ENCODE data around the gene USB1. TPM values are rescaled to one million over a fixed set of nuclear protein-coding genes. Genes with fewer than 3 reads are reported as not detected.

USB1 gene
- total RNA-seq, 1 experiment from 2014 or later: 73.1 TPM

- Histone ChIP-seq H3K9me2 (ENCODE audit: insufficient read depth) (no peaks in the 10 kb centered on the region), H3K27ac (ENCODE audit: low read depth, low read length) (no peak overlapping the region), H3K4me1 (ENCODE audit: control insufficient read depth in 1 of 2, insufficient read depth in 2 of 2, low read length in 2 of 2) (no peaks in the 10 kb centered on the region), H3K36me3 (ENCODE audit: control insufficient read depth in 1 of 2, insufficient read depth in 2 of 2, low read length in 2 of 2) (peaks cover 0 to 2% of the 10 kb centered on the region in 2 experiments; a peak in 2 of 4 replicates), H3K9ac (ENCODE audit: low read length) (no peak overlapping the region), H3K4me3 (replicated peaks in 1 of 2; ENCODE audit: low read depth in 1 of 2, low read length in 2 of 2) (no peak overlapping the region), H3K79me2 (ENCODE audit: insufficient read depth, low read length) (no peaks in the 10 kb centered on the region), H4K20me1 (ENCODE audit: insufficient read depth) (no peaks in the 10 kb centered on the region), H2AFZ (ENCODE audit: low read depth, low read length, poor library complexity, severe bottlenecking) (no peak overlapping the region), H3K4me2 (ENCODE audit: low read length) (no peak overlapping the region), H3K27me3 (ENCODE audit: insufficient read depth, low read length) (no peaks in the 10 kb centered on the region), H3K9me3 (ENCODE audit: control insufficient read depth in 1 of 2, insufficient read depth in 1 of 2, low read depth in 1 of 2, low read length in 2 of 2) (no peaks in the 10 kb centered on the region)
- intact Hi-C loops (cut with micrococcal nuclease): no loop called here
- DNase-seq (ENCODE audit: low read depth, low spot score) (no peak), ATAC-seq (no peak)
- ChIA-PET CTCF (no interaction called here), RAD21 (ENCODE audit: low non-redundant PET in 1 of 2, low total read pairs in 2 of 2, uncharacterized antibody in 2 of 2, unreplicated experiment in 2 of 2) (no interaction called here), POLR2A (no interaction called here)
- no peak for TF ChIP-seq POLR2AphosphoS5 (IDR thresholded peaks at IDR 0.05; ENCODE audit: low read depth, low read length)
- no peak for TF ChIP-seq JUND (IDR thresholded peaks at IDR 0.05)
- TF ChIP-seq ZNF274 (IDR thresholded peaks at IDR 0.05; ENCODE audit: low read depth, low read length): no peak
- TF ChIP-seq FOSL1 (IDR thresholded peaks at IDR 0.05; ENCODE audit: low read depth): no peak
- no TSS peak for BruUV-seq (replicated peaks)
These were observed 43.9 kb downstream of the USB1 start for GRCh38 chr16:58045096-58045495.

DNA sequence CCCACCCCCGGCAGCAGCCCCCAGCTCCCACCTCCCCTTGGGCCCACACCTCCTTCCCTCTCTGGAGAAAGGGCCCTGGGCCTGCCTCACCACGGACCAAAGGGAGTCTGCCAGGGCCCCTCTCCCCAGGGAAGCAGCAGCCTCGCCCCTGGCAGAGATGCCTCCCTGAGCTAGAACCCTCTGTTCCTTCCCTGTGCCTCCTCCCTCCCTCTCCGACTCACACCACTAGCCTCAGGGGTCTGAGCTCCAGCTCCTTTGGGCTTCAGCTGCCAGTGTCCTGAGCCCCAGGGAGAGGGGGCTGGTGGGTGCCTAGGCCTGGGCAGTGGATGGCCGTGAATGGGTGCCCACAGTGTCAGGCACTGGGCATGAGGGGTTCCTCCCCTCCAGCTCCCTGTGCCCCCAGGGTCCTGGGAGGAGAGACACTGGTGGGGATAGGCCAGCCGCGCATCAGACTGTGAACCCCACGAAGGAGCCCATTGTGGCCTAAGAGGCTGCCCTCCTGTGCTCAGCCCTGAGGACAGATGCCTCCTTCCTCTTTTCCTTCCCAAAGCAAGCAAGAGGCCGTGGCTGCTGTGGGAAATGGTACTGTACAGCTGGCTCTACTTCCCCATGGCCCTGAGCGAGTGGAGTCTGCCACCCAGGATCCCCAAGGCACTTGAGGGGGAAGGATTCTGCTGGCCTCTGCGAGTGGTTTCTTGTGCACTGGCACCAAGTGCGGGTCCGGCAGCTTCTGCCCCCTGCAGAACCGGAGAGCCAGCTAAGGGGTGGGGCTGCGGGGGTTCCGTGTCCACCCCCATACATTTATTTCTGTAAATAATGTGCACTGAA lies 45.1 kb downstream of the USB1 start:
- no peak for ATAC-seq
- no peak overlapping the region for H2AFZ ChIP-seq (ENCODE audit: low read depth, low read length, poor library complexity, severe bottlenecking)
- H3K9me2 ChIP-seq (ENCODE audit: insufficient read depth): no peaks in the 10 kb centered on the region
- BruUV-seq (replicated peaks): TSS peak; percentile 41
- H3K4me2 ChIP-seq (ENCODE audit: low read length): no peak overlapping the region
- CTCF ChIA-PET: no interaction called here
- H3K79me2 ChIP-seq (ENCODE audit: insufficient read depth, low read length): no peaks in the 10 kb centered on the region
- RAD21 ChIA-PET (ENCODE audit: low non-redundant PET in 1 of 2, low total read pairs in 2 of 2, uncharacterized antibody in 2 of 2, unreplicated experiment in 2 of 2): no interaction called here
- H3K4me1 ChIP-seq (ENCODE audit: control insufficient read depth in 1 of 2, insufficient read depth in 2 of 2, low read length in 2 of 2): no peaks in the 10 kb centered on the region
- DNase-seq (ENCODE audit: low read depth, low spot score): no peak
- TF ChIP-seq SRF (IDR thresholded peaks at IDR 0.05; ENCODE audit: low read depth) (no peak), RAD21 (IDR thresholded peaks at IDR 0.05; ENCODE audit: low read depth) (no peak), TCF7L2 (IDR thresholded peaks at IDR 0.05; ENCODE audit: borderline replicate concordance, extremely low read depth, insufficient read depth, insufficient read length) (no peak), REST (IDR thresholded peaks at IDR 0.05; ENCODE audit: low read depth) (no peak), ZFX (IDR thresholded peaks at IDR 0.05) (no peak), SP1 (IDR thresholded peaks at IDR 0.05; ENCODE audit: low read depth) (no peak), POLR2A (IDR thresholded peaks at IDR 0.05; ENCODE audit: borderline replicate concordance, extremely low read depth, insufficient read depth, insufficient read length) (no peak), SIN3A (IDR thresholded peaks at IDR 0.05; ENCODE audit: low read depth) (no peak)
- H3K4me3 ChIP-seq (replicated peaks in 1 of 2; ENCODE audit: low read depth in 1 of 2, low read length in 2 of 2): no peak overlapping the region
- no peak overlapping the region for H3K9ac ChIP-seq (ENCODE audit: low read length)
- peaks cover 0 to 2% of the 10 kb centered on the region in 2 experiments; a peak in 2 of 4 replicates for H3K36me3 ChIP-seq (ENCODE audit: control insufficient read depth in 1 of 2, insufficient read depth in 2 of 2, low read length in 2 of 2)
- H3K27ac ChIP-seq (ENCODE audit: low read depth, low read length): no peak overlapping the region
- no peaks in the 10 kb centered on the region for H3K9me3 ChIP-seq (ENCODE audit: control insufficient read depth in 1 of 2, insufficient read depth in 1 of 2, low read depth in 1 of 2, low read length in 2 of 2)
- intact Hi-C loops (cut with micrococcal nuclease): no loop called here
- no peaks in the 10 kb centered on the region for H4K20me1 ChIP-seq (ENCODE audit: insufficient read depth)
- POLR2A ChIA-PET: no interaction called here
- H3K27me3 ChIP-seq (ENCODE audit: insufficient read depth, low read length): no peaks in the 10 kb centered on the region

Data from HCT116 (cell line).